B cell (primary cell): ENCODE measurements around the gene PODNL1.

Experiments used
- EZH2 ChIP-seq: IDR thresholded peaks from 2 replicates; pipeline ENCODE4 v1.6.1; 2012; ENCODE audit warnings: borderline replicate concordance, low read depth, mild to moderate bottlenecking, moderate library complexity, low read length; ENCODE audit not compliant: insufficient read depth, poor library complexity, severe bottlenecking
- TF ChIP-seq, protein P1 (sequence below): fragments of 200-600 bp; IDR thresholded peaks from one replicate; pipeline ENCODE4 v1.8.0; 2022; ENCODE audit warnings: antibody characterized with exemption, mild to moderate bottlenecking

DNA sequence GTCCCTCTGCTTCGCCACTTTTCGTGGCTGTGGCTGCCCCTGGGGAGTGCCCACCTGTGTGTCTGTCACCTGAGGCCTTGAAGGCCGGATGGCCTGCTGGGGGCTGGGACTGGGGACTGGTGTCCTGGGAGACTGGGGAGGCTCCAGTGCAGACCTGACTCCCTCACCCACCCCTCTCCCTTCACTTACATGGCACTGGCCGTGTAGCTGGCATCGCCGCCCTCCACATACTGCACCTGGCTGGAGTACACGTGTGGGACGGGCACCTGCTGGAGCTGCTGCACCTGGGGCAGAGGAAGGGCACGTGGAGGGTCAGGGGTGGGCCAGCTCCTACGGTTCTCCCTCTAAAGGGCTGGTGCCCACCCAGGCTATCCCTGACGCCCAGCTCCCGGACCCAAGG is 39.6 kb upstream of the PODNL1 start:
- TF ChIP-seq, protein P1, sequence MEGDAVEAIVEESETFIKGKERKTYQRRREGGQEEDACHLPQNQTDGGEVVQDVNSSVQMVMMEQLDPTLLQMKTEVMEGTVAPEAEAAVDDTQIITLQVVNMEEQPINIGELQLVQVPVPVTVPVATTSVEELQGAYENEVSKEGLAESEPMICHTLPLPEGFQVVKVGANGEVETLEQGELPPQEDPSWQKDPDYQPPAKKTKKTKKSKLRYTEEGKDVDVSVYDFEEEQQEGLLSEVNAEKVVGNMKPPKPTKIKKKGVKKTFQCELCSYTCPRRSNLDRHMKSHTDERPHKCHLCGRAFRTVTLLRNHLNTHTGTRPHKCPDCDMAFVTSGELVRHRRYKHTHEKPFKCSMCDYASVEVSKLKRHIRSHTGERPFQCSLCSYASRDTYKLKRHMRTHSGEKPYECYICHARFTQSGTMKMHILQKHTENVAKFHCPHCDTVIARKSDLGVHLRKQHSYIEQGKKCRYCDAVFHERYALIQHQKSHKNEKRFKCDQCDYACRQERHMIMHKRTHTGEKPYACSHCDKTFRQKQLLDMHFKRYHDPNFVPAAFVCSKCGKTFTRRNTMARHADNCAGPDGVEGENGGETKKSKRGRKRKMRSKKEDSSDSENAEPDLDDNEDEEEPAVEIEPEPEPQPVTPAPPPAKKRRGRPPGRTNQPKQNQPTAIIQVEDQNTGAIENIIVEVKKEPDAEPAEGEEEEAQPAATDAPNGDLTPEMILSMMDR = no peak
- TF ChIP-seq EZH2 = no peak
